ENCODE measurements around the gene ANKAR. TPM values are rescaled to one million over a fixed set of nuclear protein-coding genes. Genes with fewer than 3 reads are reported as not detected.
"Not testable (repeated sequence)": the region's sequence is repeated elsewhere in the genome, so short reads cannot be mapped to it uniquely, and the experiment has no call there.

Gene ANKAR
- total RNA-seq, 1 experiment from 2014 or later, result 0.74 TPM

DNA sequence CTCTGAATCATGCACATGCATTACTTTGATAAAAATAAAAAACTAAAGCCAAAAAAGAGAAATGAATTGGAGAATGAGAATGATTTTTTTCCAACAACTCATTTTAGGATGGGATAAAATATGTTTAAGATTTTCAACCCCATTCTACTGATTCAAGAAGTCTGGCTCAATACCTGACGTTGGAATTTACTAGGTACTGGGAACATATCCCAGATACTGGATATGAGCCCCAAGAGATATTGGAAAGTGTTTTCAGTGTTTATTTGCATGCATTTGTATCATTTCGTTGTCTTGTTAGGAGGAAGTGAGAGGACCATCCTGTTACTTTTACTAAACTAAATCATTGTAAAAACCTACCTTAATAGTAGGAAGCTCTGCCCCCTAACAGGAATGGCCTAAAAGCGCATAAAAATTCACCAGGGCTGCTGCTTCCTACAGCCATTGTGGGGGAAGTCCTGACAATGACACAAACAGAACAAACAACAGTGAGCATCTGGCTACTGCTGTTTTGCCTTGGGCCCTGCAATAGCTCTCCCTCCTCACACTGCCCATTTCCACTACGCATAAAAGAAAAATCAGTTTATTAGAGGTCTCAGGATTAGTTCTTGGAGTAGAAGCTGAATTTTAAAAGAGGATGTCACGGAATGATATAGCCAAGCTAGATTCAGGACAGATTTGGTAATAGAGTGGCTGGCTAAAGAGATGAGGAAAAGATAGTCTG lies 35.2 kb downstream of the ANKAR start:
- no peak for DNase-seq (ENCODE audit: low read depth)

DNA sequence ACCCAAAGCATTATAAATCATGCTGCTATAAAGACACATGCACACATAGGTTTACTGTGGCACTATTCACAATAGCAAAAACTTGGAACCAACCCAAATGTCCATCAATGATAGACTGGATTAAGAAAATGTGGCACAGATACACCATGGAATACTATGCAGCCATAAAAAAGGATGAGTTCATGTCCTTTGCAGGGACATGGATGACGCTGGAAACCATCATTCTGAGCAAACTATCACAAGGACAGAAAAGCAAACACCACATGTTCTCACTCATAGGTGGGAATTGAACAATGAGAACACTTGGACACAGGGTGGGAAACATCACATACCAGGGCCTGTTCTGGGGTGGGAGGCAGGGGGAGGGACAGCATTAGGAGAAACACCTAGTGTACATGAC lies 43.1 kb downstream of the ANKAR start:
- DNase-seq (ENCODE audit: low read depth), result not testable (repeated sequence)

DNA sequence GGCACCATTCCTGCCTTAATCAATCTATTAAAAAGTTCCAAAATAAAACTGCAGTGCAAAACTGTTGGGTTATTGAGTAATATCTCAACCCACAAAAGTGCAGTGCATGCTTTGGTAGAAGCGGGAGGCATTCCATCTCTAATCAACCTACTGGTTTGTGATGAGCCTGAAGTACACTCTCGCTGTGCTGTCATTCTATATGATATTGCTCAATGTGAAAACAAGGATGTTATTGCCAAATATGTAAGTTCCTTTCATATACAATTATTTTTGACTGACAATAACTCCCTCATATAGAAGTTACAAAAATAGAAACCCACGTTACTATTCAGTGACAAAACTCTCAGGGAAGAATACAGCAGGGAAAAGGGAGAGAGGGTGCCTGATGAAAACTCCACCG lies 45.1 kb downstream of the ANKAR start:
- DNase-seq (ENCODE audit: low read depth), result no peak

DNA sequence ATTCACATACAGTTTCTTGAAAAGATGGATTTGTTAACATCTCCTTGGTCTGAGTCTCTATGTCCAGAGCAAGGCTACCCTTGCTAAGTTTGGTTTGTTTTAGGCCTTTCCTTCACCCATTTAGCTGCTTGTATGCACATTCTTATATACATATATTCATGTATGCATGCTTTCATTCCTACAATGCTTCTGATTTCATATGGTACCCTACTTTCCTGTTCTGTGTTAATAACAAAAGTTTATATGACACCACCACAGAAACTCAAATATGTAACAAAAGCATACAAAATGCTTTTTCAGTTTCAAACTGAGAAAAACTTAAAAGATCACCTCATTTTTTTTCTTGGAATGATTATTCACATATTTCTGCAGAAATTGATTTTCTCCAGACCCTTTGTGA lies 48.7 kb downstream of the ANKAR start:
- no peak for DNase-seq (ENCODE audit: low read depth)

Other genes with a start within 250 kb of the ANKAR start
- 72.5 and 92.4 TPM in 2 replicates for gene WDR75, start 233.2 kb upstream of the ANKAR start, total RNA-seq (2014; rRNA removed; shearing (Covaris generic))
- gene SLC40A1, start 93.9 kb upstream of the ANKAR start, total RNA-seq (2014; rRNA removed; shearing (Covaris generic)), result 2.3 and 5.6 TPM in 2 replicates
- 79.5 and 113 TPM in 2 replicates for gene ASNSD1, start 13.2 kb upstream of the ANKAR start, total RNA-seq (2014; rRNA removed; shearing (Covaris generic))
- 5.1 and 7.1 TPM in 2 replicates for gene OSGEPL1, start 88.1 kb downstream of the ANKAR start, total RNA-seq (2014; rRNA removed; shearing (Covaris generic))
- gene ORMDL1, start 109.7 kb downstream of the ANKAR start, total RNA-seq (2014; rRNA removed; shearing (Covaris generic)), result 66.7 and 67.7 TPM in 2 replicates
- gene PMS1, start 109.8 kb downstream of the ANKAR start, total RNA-seq (2014; rRNA removed; shearing (Covaris generic)), result 35.0 and 56.1 TPM in 2 replicates

Measured in Daoy (cell line).